Cardiac atrium fibroblast (primary cell): ENCODE measurements around the gene AGO1. TPM values are rescaled to one million over a fixed set of nuclear protein-coding genes. Genes with fewer than 3 reads are reported as not detected.

Source experiments
- total RNA-seq: library from RNA; depleted of rRNA; stranded (reverse); fragments of >200 nt; gene quantifications from 2 replicates; pipeline ENCODE4 v1.2.3, GENCODE V29; 2015

Gene AGO1
- total RNA-seq: 7.6 and 16.2 TPM in 2 replicates

DNA sequence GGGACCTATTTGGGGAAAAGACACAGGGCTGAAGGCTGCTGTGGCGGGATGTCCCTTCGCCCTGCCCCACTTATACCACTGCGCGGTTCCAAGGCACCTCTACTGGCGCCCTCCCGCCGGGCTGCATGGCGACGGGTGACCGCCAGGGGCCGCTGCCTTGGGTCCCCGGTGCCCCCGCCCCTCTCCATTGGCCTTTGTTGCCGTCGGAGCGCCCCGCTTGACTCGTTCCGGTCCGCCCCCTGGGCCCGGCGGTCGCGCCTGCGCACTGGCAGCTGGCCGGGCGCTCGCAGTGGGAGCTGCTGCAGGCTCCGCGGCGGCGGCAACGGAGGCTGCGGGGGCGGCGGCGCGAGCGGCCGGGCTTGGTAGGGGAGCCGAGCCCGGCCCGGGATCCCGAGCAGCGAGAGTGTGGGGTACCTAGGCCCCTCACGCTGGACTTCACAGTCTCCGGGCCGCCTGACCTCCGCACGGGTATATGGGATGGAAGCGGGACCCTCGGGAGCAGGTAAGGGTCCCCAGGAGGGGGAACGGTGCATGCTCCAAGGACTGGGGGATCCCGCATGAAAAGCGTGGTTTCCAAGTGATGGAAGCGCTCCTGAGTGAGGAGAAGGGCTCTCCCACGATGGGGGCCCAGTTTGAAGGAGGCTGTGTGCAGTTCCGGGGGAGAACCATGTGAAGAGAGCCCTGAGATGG lies at the start of gene AGO1:
Gene AGO1, plus strand, starts transcription at position 265 of the 690 bp plus-strand sequence. Its CDS starts 213 bp downstream, at position 478.

DNA sequence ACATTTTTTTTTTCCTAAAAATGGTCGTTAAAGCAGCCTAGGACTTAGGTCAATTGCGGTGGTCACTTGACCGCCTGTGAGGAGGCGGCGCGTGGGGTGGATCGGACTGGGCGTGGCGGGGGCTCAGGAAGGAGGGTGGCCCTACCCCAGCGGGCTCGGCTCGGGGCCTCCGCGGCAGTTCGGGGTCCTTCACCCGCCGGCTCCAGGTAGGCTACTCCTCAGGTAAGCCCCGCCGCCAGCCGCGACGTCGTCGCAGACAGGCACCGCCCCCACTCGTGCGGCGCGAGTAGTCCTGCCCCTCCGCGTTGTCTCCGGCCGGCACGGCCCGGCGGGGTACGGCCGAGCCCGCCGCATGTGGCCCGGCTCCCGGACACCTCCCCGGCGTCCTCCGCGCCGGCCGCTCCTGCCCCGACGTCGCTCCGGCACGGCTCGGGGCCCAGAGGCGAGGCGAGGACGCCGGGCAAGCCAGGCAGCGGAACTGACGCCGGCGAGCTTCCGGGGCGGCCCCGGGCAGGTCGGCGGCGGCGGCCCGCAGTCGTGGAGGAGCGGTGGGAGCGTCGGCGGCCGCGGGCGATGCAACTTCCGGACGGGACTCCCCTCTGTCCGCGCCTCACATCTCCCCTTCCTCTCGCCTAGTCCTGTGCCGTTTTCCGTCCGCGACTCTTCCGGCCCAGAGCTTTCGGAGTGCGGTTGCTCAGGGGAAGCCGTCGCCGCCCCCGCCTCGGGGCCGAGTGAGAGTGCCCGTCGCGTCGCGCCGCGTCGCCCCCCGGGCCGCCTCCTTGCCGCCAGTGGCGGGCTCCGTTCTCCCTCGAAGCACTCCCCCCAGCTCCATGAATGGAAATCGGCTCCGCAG lies 47.8 kb downstream of the AGO1 start, which contains the start of gene AGO3:
Gene AGO3, plus strand, starts transcription at position 513 of the 853 bp plus-strand sequence. Its CDS starts 322 bp downstream, at position 835.

Other genes with a start within 250 kb of the AGO1 start
- gene PSMB2, start 241.7 kb upstream of the AGO1 start, total RNA-seq: 43.3 and 47.1 TPM in 2 replicates
- 10.5 and 12.5 TPM in 2 replicates for gene C1orf216, start 164.3 kb upstream of the AGO1 start, total RNA-seq
- gene CLSPN, start 113.2 kb upstream of the AGO1 start, total RNA-seq: 1.6 and 2.3 TPM in 2 replicates
- gene AGO4, start 75.2 kb upstream of the AGO1 start, total RNA-seq: 4.1 and 5.1 TPM in 2 replicates
- 4.7 and 14.1 TPM in 2 replicates for gene AGO3, start 47.9 kb downstream of the AGO1 start, total RNA-seq
- gene TEKT2, start 200.9 kb downstream of the AGO1 start, total RNA-seq: 0.90 TPM in 1 of 2 replicates, not detected in the other
- gene ADPRS, start 205.7 kb downstream of the AGO1 start, total RNA-seq: 36.1 and 40.6 TPM in 2 replicates
- 1.4 and 1.5 TPM in 2 replicates for gene COL8A2, start 242.0 kb downstream of the AGO1 start, total RNA-seq